ENCODE measurements around the gene KIF23. TPM values are rescaled to one million over a fixed set of nuclear protein-coding genes. Genes with fewer than 3 reads are reported as not detected.

The KIF23 gene
- total RNA-seq, 2 experiments from 2014 or later = 54.0 to 61.6 TPM

GRCh38 chr15:69434238-69434637 is 20.1 kb downstream of the KIF23 start:
- no peak overlapping the region for H2AFZ ChIP-seq (ENCODE audit: low read length)
- no peaks in the 10 kb centered on the region for H3K9me3 ChIP-seq (ENCODE audit: low read length)
- H4K20me1 ChIP-seq (ENCODE audit: insufficient read depth, low read length) = no peaks in the 10 kb centered on the region; the same call in 1 of the 2 replicates
- ChIA-PET CTCF (ENCODE audit: unreplicated experiment) (no interaction called here), POLR2A (no interaction called here)
- peaks cover 98% of the 10 kb centered on the region for H3K36me3 ChIP-seq (ENCODE audit: insufficient read depth, low read length)
- DNase-seq (ENCODE audit: low spot score) = no peak
- no peaks in the 10 kb centered on the region for H3K4me1 ChIP-seq (ENCODE audit: insufficient read depth, low read length, poor library complexity, severe bottlenecking)
- TF ChIP-seq CTCF (conservative IDR thresholded peaks at IDR 0.05; ENCODE audit: low read length) = no peak
- no peak for TF ChIP-seq EZH2phosphoT487 (IDR thresholded peaks at IDR 0.05; ENCODE audit: borderline replicate concordance, low read depth, low read length)
- no peak overlapping the region for H3K4me3 ChIP-seq (ENCODE audit: low read depth, low read length, poor library complexity, severe bottlenecking)
- H3K27ac ChIP-seq (ENCODE audit: low read depth, low read length, poor library complexity, severe bottlenecking) = no peak overlapping the region
- no peaks in the 10 kb centered on the region for H3K79me2 ChIP-seq (ENCODE audit: insufficient read depth, low read depth, low read length)
- intact Hi-C loops (cut with micrococcal nuclease; ENCODE audit: unreplicated experiment) = no loop called here
- no TSS peak for BruUV-seq (replicated peaks)
- H3K4me2 ChIP-seq (ENCODE audit: low read length) = no peak overlapping the region
- H3K9me2 ChIP-seq (ENCODE audit: insufficient read depth, low read length) = no peaks in the 10 kb centered on the region

DNA sequence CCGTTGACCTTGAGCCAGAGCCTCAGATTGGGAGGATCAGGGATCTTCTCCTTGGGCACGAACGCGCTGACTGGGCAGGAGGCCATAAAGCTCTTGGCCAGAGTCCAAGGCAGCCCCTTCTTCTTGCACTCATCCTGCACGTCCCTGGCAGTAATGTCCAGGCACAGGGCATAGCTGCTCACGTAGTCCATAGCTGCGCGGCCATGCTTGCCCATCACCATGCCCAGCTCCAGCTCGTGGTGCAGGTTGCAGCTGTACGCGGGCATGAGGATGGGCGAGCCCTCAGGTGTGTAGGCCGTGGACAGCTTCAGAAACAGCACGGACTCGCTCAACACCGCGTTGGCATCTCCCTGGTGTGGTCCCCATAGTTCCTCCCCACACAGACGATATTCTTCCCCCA is 20.5 kb downstream of the KIF23 start:
- no peaks in the 10 kb centered on the region for H3K79me2 ChIP-seq (ENCODE audit: insufficient read depth, low read depth, low read length)
- no peak overlapping the region for H3K27ac ChIP-seq (ENCODE audit: low read depth, low read length, poor library complexity, severe bottlenecking)
- no peaks in the 10 kb centered on the region; the same call in 1 of the 2 replicates for H4K20me1 ChIP-seq (ENCODE audit: insufficient read depth, low read length)
- no peak for DNase-seq (ENCODE audit: low spot score)
- no peak overlapping the region for H3K4me3 ChIP-seq (ENCODE audit: low read depth, low read length, poor library complexity, severe bottlenecking)
- ChIA-PET CTCF (ENCODE audit: unreplicated experiment) (no interaction called here), POLR2A (no interaction called here)
- no peak overlapping the region for H2AFZ ChIP-seq (ENCODE audit: low read length)
- H3K4me2 ChIP-seq (ENCODE audit: low read length) = no peak overlapping the region
- peaks cover 98% of the 10 kb centered on the region for H3K36me3 ChIP-seq (ENCODE audit: insufficient read depth, low read length)
- intact Hi-C loops (cut with micrococcal nuclease; ENCODE audit: unreplicated experiment) = no loop called here
- H3K9me3 ChIP-seq (ENCODE audit: low read length) = no peaks in the 10 kb centered on the region
- no TSS peak for BruUV-seq (replicated peaks)
- no peak for TF ChIP-seq EZH2phosphoT487 (IDR thresholded peaks at IDR 0.05; ENCODE audit: borderline replicate concordance, low read depth, low read length)
- no peak for TF ChIP-seq CTCF (conservative IDR thresholded peaks at IDR 0.05; ENCODE audit: low read length)
- no peaks in the 10 kb centered on the region for H3K4me1 ChIP-seq (ENCODE audit: insufficient read depth, low read length, poor library complexity, severe bottlenecking)
- no peaks in the 10 kb centered on the region for H3K9me2 ChIP-seq (ENCODE audit: insufficient read depth, low read length)

DNA sequence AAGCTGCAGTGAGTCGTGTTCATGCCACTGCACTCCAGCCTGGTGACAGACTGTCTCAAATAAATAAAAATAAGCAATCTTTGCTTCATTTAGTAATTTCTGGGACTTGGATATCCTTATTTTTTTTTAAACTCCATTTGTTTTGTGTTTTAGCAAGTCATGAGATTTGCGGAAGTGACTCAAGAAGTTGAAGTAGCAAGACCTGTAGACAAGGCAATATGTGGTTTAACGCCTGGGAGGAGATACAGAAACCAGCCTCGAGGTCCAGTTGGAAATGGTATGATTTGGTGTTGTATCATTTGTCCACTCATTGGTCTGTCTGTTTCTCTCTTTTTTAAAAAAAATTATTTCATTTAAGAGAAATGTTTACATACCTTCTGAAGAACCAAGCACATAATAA is 21.8 kb downstream of the KIF23 start:
- Histone ChIP-seq H3K27ac (ENCODE audit: low read depth, low read length, poor library complexity, severe bottlenecking) (no peak overlapping the region), H4K20me1 (ENCODE audit: insufficient read depth, low read length) (no peaks in the 10 kb centered on the region; the same call in 1 of the 2 replicates), H2AFZ (ENCODE audit: low read length) (no peak overlapping the region), H3K4me2 (ENCODE audit: low read length) (no peak overlapping the region), H3K4me1 (ENCODE audit: insufficient read depth, low read length, poor library complexity, severe bottlenecking) (no peaks in the 10 kb centered on the region), H3K36me3 (ENCODE audit: insufficient read depth, low read length) (peaks cover 97% of the 10 kb centered on the region), H3K4me3 (ENCODE audit: low read depth, low read length, poor library complexity, severe bottlenecking) (no peak overlapping the region), H3K9me2 (ENCODE audit: insufficient read depth, low read length) (no peaks in the 10 kb centered on the region), H3K9me3 (ENCODE audit: low read length) (no peaks in the 10 kb centered on the region), H3K79me2 (ENCODE audit: insufficient read depth, low read depth, low read length) (no peaks in the 10 kb centered on the region)
- POLR2A ChIA-PET = interaction anchor here (1.0 to 1.7 kb wide), 2 partner anchors 9 to 16 kb away, joined by 3 to 5 read pairs; no protein-coding TSS in a partner anchor
- CTCF ChIA-PET (ENCODE audit: unreplicated experiment) = no interaction called here
- TF ChIP-seq CTCF (conservative IDR thresholded peaks at IDR 0.05; ENCODE audit: low read length) = no peak
- TF ChIP-seq EZH2phosphoT487 (IDR thresholded peaks at IDR 0.05; ENCODE audit: borderline replicate concordance, low read depth, low read length) = no peak
- BruUV-seq (replicated peaks) = no TSS peak
- DNase-seq (ENCODE audit: low spot score) = no peak
- intact Hi-C loops (cut with micrococcal nuclease; ENCODE audit: unreplicated experiment) = no loop called here
